Ramos (cell line): ENCODE measurements around the gene IL17REL.

Source experiments
- in situ Hi-C: fragments of 300-500 bp; cut with MboI; formaldehyde crosslinking; loops from one replicate; pipeline ENCODE4 v1.14.3; 2022; ENCODE audit warnings: low sequenced_read_pairs; ENCODE audit not compliant: unreplicated experiment

The IL17REL gene

DNA sequence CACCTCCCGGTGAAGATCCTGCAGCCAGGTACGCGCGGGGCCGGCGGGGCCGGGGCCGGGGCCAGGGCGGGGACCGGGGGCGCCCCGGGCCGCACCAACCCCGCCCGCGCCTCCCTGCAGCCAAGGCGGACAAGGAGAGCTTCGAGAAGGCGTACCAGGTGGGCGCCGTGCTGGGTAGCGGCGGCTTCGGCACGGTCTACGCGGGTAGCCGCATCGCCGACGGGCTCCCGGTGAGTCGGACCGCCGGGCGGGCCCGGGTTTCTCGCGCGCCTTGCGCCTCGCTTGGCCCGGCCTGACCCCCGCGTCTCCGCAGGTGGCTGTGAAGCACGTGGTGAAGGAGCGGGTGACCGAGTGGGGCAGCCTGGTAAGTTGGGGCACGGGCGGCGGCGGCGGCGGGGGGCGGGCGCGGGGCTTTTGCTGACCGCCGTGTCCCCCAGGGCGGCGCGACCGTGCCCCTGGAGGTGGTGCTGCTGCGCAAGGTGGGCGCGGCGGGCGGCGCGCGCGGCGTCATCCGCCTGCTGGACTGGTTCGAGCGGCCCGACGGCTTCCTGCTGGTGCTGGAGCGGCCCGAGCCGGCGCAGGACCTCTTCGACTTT, 51.5 kb downstream of the IL17REL start:
- in situ Hi-C loops = no loop called here

DNA sequence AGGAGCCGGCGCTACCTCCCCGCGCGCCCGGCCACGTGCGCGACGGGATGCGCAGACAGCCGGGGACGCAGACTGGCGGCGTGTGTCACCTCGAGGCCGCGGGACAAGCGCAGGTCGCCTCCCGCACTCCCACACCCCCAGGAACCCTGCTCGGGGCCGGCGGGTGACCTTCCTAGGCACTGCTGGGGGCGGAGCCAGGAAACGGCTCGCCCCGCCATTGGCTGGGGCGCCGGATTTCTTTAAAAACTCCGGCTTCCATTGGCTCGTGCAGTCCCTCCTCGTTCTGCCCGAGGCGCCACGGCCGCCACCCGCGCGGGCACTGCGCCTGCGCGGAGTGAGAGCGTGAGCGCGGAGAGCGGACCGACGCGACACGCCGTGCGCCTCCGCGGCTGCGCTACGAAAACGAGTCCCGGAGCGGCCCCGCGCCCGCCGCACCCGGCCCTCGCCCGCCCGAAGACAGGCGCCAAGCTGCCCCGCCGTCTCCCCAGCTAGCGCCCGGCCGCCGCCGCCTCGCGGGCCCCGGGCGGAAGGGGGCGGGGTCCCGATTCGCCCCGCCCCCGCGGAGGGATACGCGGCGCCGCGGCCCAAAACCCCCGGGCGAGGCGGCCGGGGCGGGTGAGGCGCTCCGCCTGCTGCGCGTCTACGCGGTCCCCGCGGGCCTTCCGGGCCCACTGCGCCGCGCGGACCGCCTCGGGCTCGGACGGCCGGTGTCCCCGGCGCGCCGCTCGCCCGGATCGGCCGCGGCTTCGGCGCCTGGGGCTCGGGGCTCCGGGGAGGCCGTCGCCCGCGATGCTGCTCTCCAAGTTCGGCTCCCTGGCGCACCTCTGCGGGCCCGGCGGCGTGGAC, 52.2 kb downstream of the IL17REL start, which contains the start of gene PIM3:
TSS of gene PIM3 (plus strand) at position 614 of the 846 bp plus-strand sequence. CDS start at position 790, 176 bp downstream.
- in situ Hi-C loops = no loop called here

DNA sequence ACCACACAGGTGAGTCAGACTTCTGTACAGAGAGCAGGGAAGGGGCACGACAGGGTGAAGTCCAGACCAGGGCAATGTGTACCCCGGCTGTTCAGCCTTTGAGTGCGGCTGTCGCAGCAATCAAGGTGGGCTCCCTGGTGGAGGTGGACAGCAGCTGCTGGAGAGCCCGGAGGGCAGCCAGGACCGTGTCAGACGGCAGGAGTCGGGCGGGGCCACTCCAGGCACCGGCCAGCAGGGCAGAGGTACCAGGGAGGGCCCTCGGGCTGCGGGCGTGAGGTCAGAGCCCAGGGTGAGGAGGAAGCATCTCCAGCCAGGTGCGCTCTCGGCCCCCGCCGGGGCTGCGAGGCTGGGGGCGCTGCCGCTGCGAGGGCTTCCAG, 52.8 kb downstream of the IL17REL start:
- in situ Hi-C loops = no loop called here

DNA sequence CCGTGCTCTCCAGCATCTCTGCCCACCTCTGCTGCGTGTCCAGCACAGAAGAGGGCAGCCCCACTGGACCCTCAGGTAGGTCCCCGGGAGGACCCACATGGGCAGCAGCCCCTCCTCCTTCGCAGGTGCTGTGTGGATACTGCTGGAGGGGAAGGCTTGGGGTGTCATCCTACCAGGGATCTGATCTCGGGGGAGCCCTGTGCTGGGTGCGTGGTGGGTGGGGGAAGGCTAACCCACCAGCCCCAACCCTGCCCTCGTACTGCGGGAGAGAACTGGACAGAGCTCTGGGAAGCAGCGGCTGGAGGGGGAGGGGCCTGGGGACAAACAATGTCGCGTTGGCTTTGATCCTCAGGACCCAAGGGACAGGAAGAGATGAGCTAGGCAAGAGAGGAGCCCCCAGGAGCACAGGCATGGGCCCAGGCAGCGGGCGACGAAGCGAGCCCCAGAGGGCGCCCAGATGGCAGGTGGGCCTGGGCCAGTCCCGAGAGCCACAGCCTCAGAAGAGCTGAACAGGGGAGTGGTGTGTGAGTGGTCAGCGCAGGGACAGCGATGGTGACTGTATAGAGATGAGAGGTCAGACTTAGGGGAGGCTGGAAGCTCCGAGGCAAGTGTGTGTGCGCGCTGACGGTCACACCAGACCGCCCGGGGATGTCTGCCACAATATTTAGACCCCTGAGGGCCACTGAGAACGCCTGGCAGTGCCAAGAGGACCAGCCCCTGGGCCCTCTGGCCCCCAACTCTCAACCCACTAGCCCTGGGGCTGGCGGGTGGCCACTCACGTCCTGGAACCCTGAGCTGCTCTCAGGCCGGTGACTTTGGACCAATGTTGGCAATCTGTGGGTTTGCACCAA, 53.4 kb downstream of the IL17REL start:
- in situ Hi-C loops = no loop called here

DNA sequence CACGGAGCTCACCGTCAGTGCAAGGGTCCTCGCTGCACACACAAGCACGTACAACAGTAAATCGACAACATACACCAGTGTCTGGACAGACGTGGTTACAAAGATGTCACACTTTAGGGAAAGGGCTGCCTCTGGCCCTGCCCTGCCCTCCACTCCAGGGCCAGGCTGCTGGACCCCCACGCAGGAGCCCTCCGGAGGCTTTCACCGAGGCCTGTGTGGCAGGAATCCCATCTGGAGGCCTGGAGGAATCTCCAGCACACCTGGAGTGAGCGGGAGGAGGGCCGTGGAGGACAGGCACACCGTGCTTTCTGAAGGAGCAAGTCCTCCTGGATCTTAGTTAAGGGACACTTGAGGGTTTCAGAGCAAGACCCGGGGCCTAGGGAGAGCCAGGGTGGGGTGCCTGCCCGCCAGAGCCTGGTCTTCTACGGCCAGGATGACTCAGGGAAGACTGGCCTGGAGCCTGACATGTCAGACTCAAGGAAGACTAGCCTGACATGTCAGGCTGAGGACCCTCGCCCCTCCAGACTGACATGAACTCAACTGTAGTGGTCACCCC, 54.1 kb downstream of the IL17REL start:
- in situ Hi-C loops = no loop called here

DNA sequence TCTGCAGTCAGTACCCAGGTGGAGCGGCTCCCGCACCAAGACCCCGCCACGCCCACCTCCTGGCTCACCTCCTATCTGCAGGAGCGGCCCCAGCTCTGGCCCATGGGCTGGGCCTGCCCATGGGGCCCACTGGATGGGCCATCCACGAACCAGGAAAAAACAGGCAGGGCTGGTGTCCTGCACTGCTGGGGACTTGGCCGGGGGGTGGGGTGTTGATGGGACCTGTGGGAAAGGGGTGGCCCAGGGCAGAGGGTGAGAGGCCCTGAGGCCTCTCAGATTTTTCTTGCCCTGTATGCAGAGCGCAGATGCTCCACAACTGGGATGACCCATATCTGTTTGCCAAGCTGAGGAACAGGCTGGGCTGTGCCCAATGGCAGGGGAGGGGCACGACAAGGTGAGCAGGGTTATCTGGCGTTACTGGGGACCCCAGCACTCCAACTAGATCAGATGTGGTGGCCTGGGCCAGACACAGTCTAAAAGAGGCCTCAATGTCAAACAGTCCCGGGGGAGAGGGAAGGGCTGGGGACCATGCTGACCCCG, 54.7 kb downstream of the IL17REL start:
- in situ Hi-C loops = no loop called here

DNA sequence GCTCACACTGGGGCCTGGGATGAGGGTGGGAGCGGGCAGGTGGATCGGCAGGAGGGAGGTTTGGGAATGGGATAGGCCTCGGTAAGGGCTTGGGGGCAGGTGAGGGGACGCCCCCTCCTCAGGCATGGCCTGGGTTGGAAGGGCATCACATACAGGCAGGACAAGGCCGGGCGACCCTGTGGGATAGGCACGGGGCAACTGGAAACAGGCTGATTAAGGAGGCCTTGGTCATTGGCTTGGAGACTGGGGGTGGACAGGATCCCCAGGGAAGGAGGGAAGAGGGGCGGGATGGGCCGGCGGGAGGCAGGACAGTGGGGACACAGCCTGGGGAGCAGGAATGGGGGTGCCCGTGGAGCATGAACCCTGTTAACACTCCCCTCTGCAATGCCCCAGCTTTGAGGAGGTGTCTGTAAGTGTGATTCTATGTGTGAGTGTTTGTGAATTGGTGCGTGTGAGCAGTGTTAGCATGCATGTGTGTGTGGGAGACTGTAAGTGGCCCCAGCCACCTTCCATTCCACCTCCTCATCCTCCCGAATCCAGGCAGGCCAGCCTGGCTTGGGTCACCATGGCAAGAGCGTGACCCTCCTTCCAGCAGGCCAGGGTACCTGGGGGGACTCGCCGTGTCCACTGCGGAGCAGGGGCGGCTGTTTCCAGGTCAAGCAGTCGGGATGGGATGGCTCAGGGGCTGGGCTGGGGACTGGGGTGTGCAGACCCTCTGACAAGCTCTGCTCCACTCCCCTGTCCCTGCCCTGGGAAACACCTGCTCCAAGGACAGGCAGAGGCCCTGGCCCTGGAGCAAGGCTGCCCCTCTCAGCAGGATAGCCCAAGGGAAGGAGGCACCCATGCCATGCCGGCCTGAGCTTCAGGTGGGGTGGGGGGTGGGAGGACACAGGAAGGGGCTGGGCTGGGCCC, 55.4 kb downstream of the IL17REL start:
- in situ Hi-C loops = no loop called here

DNA sequence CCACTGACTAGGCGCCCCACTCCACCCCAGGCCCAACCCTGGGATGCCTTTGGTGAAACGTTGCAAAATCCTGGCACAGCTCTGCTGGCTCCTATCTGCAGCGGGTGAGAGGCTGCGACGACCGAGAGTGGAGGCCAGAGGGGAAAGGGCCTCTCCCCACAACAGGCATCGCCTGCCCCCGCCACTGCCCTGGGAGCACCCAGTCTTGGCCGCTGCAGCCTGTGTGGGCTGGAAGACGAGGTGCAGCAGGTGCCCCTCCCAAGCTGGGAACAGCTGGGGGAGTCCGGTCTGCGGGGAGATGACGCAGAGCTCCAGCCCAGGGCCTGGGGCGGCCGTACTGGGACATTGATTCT, 56.2 kb downstream of the IL17REL start:
- in situ Hi-C loops = no loop called here

DNA sequence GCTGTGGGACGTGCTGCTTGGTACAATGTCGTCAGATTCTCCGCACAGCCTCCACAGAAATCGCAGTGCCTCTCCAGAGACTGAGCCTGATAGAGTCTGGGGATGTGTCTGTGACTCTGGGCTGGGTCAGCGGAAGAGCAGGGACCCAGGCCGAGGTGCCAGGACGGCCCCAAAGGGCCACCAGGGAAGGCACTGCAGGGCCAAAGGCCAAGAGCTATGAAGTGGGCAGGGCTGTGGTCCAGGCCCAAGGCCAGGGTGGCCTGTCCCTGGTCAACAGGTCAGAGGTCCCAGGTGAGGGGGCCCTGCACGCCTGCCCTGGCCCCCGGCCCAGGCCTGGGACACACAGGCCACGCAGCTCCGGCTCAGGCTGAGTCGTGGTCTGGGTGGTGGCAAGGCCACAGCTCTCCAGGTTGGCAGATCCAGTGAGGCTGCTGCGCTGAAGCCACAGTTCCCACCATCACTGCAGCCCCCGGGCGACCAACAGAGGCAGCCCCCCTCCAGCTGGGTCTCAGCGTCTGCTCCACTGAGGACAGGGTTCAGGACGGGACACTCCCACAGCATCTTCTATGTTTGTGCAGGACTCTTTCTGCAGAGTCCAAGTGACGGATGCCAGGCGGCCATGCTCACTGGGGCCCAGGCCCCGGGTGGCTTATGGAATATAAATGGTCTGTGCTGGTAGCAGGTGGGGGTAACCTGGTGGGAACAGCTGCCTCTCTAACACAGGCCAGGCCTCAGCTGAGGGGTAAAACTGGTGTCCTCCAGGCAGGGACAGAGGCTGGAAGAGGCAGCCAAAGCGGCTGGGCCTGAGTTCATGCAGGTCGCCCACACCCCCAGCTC, 56.8 kb downstream of the IL17REL start:
- in situ Hi-C loops = no loop called here

DNA sequence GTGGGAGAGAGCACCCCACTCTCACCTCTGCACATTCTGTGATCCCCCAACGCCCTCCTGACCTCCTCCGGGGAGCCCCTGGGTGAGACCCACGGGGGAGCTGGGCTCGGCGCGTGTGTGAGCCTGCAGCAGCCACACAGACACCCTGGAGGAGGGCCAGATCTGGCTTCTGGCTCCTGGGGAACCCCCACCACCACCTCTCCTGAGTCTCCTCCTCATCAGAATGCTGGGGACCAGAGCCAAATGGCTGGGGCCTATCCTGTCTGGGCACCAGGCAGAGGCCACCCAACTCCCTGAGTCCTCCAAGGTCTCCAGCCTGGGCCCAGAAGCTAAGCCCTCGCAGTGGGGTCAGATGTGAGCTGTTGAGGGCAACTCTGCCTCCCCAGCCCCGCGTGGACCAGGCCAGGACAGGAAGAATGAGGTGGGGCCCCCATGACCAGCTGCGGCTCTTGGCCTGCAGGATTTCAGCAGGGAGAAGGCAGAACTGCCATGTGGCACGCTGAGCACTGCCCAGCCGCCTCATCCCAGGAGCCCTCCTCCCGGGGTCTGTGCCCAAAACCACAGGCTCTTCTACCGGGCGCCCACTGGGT, 57.5 kb downstream of the IL17REL start:
- in situ Hi-C loops = no loop called here

DNA sequence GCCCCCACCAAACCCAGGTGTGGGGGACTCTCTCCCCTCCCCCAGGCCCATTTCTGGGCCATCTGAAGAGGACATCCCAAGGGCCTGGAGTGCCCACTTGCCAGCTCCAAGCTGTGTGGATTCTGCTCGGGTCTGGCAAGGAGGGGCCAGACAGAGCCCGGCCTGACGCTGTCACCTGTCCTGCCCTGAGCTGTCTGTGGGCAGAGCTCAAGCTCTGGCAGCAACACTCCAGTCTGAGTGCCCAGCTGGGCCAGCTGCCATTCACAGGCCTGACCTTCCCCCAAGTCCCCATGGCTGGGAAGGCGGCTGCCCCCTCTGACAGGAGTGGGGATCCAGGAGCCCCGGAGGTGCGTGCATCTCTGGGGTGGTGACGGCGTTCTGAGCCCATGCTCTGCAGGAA, 58.2 kb downstream of the IL17REL start:
- in situ Hi-C loops = no loop called here

DNA sequence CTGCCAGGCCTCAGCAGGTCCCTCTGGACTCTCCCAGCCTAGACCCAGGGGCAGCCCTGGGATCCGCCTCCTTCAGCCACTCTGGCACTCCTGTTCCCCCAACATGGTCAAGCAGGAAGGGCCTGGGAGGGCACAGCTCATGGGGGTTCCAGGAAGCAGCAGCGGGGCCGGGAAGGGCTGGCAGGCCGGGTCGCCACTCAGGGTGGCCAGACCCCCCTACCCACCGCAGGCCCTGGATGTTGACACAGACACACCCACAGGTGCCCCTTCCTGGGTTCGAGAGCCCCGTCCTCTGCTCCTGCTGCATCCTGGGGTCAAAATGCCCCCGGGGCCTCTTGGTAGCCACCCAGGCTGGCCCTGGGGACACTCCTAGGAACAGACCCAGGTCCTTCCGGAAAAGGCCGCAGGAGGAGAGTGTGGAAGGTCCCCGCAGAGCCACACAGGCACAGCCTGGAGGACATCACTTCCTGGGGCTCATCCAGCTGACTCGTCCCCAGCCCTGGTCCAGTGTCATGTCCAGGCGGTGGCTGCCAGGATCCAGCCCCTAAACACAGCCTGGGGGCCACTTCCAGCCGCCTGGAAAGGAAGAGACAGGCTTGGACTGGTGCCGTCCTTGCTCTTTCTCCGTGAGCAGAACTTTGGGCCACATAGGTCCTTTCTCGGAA, 58.8 kb downstream of the IL17REL start:
- in situ Hi-C loops = no loop called here

DNA sequence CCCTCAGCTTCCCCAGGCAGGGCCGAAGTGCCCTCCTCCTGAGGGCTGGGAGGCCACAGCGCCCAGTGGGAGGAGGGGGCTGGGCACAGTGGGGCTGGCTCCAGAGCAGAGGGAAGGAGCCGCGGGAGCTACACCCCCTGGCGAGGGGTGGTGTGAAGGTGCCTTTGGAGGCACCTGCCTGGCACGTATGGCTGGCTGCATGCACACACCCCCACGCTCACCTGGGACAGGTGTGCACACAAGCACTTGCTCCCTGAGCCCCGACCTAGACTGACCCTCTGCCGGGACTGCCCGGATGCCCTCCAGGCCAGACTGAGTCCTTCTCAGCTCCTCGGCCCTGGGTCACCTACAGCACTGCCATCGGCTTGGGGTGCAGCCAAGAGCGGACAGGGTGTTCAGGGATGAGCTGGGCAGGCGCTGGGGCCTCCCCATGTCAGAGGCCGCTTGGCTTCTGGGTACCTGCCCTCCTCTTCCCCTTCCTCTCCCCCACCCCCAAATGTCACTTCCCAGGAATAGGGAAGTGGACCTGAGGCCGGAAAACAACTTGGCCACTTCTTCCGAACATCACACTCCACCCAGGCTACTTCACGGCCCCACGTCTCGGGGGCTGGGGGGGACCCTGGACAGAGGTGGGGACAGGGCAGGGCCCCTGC, 59.4 kb downstream of the IL17REL start:
- in situ Hi-C loops = no loop called here

DNA sequence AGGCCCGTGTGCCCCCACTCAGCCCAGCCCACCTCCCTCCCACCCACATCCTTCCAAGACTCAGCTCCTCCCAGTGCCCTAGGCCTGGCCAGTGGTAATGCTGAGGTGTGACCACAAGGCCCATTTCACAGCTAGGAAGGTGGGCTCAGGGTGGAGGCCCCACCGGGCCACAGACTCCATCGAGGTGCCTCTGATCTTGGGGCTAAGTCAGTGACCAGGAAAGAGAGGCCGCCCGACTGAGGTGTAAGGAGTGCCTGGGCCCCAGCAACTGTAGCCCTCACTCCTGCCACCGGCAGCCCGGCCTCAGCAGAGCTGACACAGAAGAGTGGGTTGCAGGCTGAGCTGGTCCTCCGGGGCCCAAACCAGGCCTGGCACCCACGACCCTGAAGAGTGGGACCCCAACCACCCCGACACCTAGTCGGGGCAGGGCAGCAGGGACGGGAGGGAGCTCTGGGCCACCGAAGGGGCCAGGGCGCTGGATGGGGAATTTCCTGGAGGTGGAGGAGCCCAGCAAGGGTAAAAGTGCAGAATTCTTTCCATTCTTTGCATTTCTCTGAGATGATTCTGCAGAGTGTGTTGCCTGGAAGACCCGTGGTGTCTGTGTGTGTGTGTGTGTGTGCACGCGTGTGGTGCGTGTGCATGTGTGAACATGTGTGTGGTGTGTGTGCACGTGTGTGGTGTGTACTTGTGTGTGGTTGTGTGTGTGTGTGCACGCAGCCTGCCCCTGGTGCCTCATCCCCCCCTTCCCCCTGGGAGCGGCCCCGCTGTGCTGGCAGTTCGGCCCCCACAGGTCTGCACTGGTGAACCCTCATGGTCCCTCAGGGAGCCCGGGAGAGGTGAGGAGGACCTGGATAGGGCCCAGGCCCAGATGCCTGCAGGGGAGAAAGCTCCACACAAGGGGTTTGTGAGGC, 60.3 kb downstream of the IL17REL start:
- in situ Hi-C loops = no loop called here

DNA sequence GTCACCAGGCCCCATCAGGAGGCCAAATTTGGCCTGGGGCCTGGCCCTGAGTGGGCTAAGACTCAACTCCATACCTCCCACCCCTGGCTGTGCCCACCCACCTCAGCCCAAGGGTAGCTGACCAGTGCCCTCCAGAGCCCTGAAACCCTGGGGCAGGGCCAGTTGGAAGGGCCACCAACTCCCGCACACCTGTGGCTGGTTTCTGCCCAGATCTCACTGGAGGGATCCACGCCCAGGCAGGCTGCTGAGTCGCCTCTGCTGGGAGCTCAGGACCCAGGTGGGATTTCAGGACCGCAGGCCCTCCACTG, 60.9 kb downstream of the IL17REL start:
- in situ Hi-C loops = no loop called here

DNA sequence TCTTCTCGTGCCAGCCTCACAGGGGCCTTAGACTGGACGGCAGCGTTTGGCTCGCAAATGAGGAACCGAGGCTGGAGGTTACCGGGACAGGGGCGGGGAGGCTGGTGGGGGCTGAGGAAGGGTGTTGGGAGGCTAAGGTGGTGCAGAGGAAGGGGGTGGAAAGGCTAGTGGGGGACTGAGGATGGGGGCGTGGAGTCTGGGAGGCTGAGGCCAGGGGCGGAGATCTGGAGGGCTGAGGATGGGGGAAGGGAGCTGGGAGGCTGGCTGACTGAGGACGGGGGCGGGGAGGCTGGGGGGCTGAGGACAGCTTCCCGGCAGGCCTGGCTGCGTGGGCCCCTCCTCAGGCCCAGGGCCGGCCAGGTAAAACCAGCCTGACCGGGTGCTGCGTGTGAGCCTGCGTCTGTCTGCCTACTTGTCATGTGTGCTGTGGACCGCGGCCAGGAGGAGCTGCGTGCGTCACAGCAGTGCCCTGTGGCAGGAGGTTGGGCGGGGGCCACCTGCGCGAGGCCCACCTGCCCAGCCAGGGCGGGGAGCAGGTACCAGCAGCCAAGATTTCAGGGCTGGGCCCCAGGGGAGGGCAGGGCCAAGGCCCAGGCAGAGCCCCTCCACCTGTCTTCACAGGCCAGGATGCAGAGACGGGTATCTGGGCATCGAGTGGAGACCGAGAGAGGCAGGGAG, 61.4 kb downstream of the IL17REL start:
- in situ Hi-C loops = no loop called here
